Thyroid gland (tissue), 4 donors: ENCODE measurements around the gene PLXNB2.

Source experiments
- POLR2A ChIP-seq, 2 donors: fragments of 450-650 bp; IDR thresholded peaks; one replicate each; pipeline ENCODE4 v1.6.1; 2017; ENCODE audit warnings: antibody characterized with exemption in 2 of 2, mild to moderate bottlenecking in 2 of 2, moderate library complexity in 1 of 2
- TF ChIP-seq, protein P1 (sequence below), 6 experiments: fragments of 200-600 bp in 3 of 6; fragments of 450-650 bp in 3 of 6; sonication (generic) in 3 of 6; IDR thresholded peaks; one replicate each; pipeline ENCODE4 v1.5.1; 2016 to 2019; ENCODE audit warnings: antibody characterized with exemption in 6 of 6, mild to moderate bottlenecking in 2 of 6, inconsistent platforms in 1 of 6, moderate library complexity in 1 of 6

DNA sequence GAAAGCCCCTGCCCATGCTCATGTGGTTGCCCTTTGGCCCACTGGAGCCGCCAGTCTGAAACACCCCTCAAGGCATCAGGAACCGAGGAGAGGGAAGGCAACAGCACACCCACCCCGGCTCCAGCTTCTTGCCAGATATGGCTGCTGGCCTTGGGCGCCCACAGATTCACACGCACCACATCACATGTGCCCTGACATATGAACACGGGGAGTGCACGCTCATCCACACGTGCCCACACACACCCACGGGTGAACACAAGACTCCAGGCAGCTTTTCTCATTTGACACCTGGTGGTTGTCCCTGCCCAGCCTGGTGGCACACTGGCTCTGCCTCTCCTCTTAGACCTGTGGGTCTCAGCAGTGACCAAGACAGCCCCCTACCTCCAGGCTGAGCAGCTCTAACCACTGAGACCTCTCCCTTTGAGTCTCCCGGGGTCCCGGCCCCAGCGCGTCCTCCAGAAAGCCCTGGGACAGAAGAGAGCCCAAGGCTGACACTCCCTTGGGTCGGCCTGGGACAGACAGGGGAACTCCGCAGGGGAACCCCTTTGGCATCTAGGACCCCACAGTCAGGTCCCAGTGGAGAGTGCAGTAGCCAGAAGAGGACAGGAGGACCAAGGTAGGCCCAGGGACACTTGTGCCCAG is 43.2 kb downstream of the PLXNB2 start:
- TF ChIP-seq POLR2A (IDR thresholded peaks at IDR 0.05) = no peak
- TF ChIP-seq, protein P1, sequence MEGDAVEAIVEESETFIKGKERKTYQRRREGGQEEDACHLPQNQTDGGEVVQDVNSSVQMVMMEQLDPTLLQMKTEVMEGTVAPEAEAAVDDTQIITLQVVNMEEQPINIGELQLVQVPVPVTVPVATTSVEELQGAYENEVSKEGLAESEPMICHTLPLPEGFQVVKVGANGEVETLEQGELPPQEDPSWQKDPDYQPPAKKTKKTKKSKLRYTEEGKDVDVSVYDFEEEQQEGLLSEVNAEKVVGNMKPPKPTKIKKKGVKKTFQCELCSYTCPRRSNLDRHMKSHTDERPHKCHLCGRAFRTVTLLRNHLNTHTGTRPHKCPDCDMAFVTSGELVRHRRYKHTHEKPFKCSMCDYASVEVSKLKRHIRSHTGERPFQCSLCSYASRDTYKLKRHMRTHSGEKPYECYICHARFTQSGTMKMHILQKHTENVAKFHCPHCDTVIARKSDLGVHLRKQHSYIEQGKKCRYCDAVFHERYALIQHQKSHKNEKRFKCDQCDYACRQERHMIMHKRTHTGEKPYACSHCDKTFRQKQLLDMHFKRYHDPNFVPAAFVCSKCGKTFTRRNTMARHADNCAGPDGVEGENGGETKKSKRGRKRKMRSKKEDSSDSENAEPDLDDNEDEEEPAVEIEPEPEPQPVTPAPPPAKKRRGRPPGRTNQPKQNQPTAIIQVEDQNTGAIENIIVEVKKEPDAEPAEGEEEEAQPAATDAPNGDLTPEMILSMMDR (IDR thresholded peaks at IDR 0.05) = no peak
